GM23338 (cell line): ENCODE measurements around the gene FOXB2. TPM values are rescaled to one million over a fixed set of nuclear protein-coding genes. Genes with fewer than 3 reads are reported as not detected.

ENCODE experiments used
- ATAC-seq: fragments of 200-7000 bp; cut with Tn5 transposase; 3 replicates; pipeline ENCODE4 v1.9.1; 2020
- DNase-seq: peaks from one replicate; pipeline ENCODE4 v3.0.0-alpha.2; 2015; ENCODE audit warnings: low spot score
- H2AFZ ChIP-seq: fragments of 200-600 bp; sonication (generic); 2 replicates; pipeline ENCODE4 v1.8.0; 2016; ENCODE audit warnings: antibody characterized with exemption, mild to moderate bottlenecking, moderate library complexity
- H3F3A ChIP-seq: fragments of 200-600 bp; sonication (generic); replicated peaks from 2 replicates; pipeline ENCODE4 v1.8.0; 2017; ENCODE audit warnings: antibody characterized with exemption, mixed run types, low read depth
- H3K27ac ChIP-seq: fragments of 200-600 bp; sonication (generic); 2 replicates; pipeline ENCODE4 v1.6.1; 2016; ENCODE audit warnings: low read depth
- H3K27me3 ChIP-seq: fragments of 200-600 bp; sonication (generic); 2 replicates; pipeline ENCODE4 v1.8.0; 2016; ENCODE audit warnings: mild to moderate bottlenecking, mixed run types, moderate library complexity; ENCODE audit not compliant: insufficient read depth
- H3K36me3 ChIP-seq: fragments of 200-600 bp; sonication (generic); 2 replicates; pipeline ENCODE4 v1.8.0; 2016; ENCODE audit warnings: mild to moderate bottlenecking; ENCODE audit not compliant: insufficient read depth
- H3K4me1 ChIP-seq: fragments of 200-600 bp; sonication (generic); 2 replicates; pipeline ENCODE4 v1.8.0; 2016; ENCODE audit warnings: mild to moderate bottlenecking, moderate library complexity; ENCODE audit not compliant: insufficient read depth
- H3K4me2 ChIP-seq: fragments of 200-600 bp; sonication (generic); 2 replicates; pipeline ENCODE4 v1.7.1; 2017; ENCODE audit warnings: mixed run types
- H3K4me3 ChIP-seq: fragments of 200-600 bp; sonication (generic); 2 replicates; pipeline ENCODE4 v1.6.1; 2016; ENCODE audit warnings: mixed run types
- H3K79me2 ChIP-seq: fragments of 200-600 bp; sonication (generic); replicated peaks from 2 replicates; pipeline ENCODE4 v1.8.0; 2017; ENCODE audit warnings: mild to moderate bottlenecking; ENCODE audit not compliant: insufficient read depth
- H3K9me2 ChIP-seq: fragments of 200-600 bp; sonication (generic); 2 replicates; pipeline ENCODE4 v1.8.0; 2017; ENCODE audit not compliant: insufficient read depth
- H4K20me1 ChIP-seq: fragments of 200-600 bp; sonication (generic); replicated peaks from 2 replicates; pipeline ENCODE4 v1.8.0; 2017; ENCODE audit warnings: mild to moderate bottlenecking; ENCODE audit not compliant: insufficient read depth
- H3K27ac Mint-ChIP-seq: 2 replicates; pipeline ENCODE4 v1.8.0; 2020; ENCODE audit warnings: inconsistent platforms, mild to moderate bottlenecking, moderate library complexity, mixed read lengths
- H3K27me3 Mint-ChIP-seq: 3 replicates; pipeline ENCODE4 v1.8.0; 2022; ENCODE audit warnings: low read depth, mild to moderate bottlenecking, moderate library complexity, mixed read lengths, inconsistent platforms; ENCODE audit not compliant: insufficient read depth, poor library complexity
- H3K36me3 Mint-ChIP-seq: 3 replicates; pipeline ENCODE4 v1.8.0; 2021; ENCODE audit warnings: low read depth, mild to moderate bottlenecking, inconsistent platforms, moderate library complexity, mixed read lengths
- H3K4me1 Mint-ChIP-seq: 3 replicates; pipeline ENCODE4 v1.8.0; 2020; ENCODE audit warnings: mild to moderate bottlenecking, inconsistent platforms, mixed read lengths
- H3K4me3 Mint-ChIP-seq: 3 replicates; pipeline ENCODE4 v1.8.0; 2021; ENCODE audit warnings: moderate library complexity, mild to moderate bottlenecking, inconsistent platforms, mixed read lengths
- H3K9me3 Mint-ChIP-seq: 3 replicates; pipeline ENCODE4 v1.8.0; 2020; ENCODE audit warnings: moderate library complexity, mild to moderate bottlenecking, inconsistent platforms, mixed read lengths
- CREB1 ChIP-seq: fragments of 250-450 bp; sonication (Bioruptor Pico); IDR thresholded peaks from 2 replicates; pipeline ENCODE4 v1.5.0; 2020; ENCODE audit warnings: low read depth, mild to moderate bottlenecking, moderate library complexity
- EZH2phosphoT487 ChIP-seq: fragments of 200-600 bp; sonication (generic); IDR thresholded peaks from one replicate; pipeline ENCODE4 v1.8.1; 2018; ENCODE audit warnings: antibody characterized with exemption; ENCODE audit not compliant: unreplicated experiment
- POLR2AphosphoS5 ChIP-seq: IDR thresholded peaks from 2 replicates; pipeline ENCODE4 v1.6.1; 2016; ENCODE audit warnings: antibody characterized with exemption, low read depth
- STAT1 ChIP-seq: IDR thresholded peaks from one replicate; pipeline ENCODE4 v1.6.1; 2016; ENCODE audit warnings: antibody characterized with exemption; ENCODE audit not compliant: unreplicated experiment
- polyA plus RNA-seq: library from polyadenylated mRNA; unstranded; fragments of >200 nt; fragmentation: Nextera tagmentation; extraction: Ambion mirVana; gene quantifications from 2 replicates; pipeline ENCODE4 v1.2.1, GENCODE V29; 2016
- total RNA-seq: library from RNA; depleted of rRNA; stranded (reverse); fragments of >200 nt; shearing (Covaris generic); gene quantifications from 2 replicates; pipeline ENCODE4 v1.2.3, GENCODE V29; 2014
- TF ChIP-seq, protein P1 (sequence below): fragments of 250-450 bp; sonication (Bioruptor Pico); IDR thresholded peaks from 2 replicates; pipeline ENCODE4 v1.5.0; 2020; ENCODE audit warnings: mild to moderate bottlenecking, moderate library complexity
- TF ChIP-seq, protein P2 (sequence below): IDR thresholded peaks from 2 replicates; pipeline ENCODE4 v1.6.1; 2016; ENCODE audit warnings: antibody characterized with exemption

FOXB2 gene
- total and polyA plus RNA-seq, 2 experiments from 2014 or later, result not detected

DNA sequence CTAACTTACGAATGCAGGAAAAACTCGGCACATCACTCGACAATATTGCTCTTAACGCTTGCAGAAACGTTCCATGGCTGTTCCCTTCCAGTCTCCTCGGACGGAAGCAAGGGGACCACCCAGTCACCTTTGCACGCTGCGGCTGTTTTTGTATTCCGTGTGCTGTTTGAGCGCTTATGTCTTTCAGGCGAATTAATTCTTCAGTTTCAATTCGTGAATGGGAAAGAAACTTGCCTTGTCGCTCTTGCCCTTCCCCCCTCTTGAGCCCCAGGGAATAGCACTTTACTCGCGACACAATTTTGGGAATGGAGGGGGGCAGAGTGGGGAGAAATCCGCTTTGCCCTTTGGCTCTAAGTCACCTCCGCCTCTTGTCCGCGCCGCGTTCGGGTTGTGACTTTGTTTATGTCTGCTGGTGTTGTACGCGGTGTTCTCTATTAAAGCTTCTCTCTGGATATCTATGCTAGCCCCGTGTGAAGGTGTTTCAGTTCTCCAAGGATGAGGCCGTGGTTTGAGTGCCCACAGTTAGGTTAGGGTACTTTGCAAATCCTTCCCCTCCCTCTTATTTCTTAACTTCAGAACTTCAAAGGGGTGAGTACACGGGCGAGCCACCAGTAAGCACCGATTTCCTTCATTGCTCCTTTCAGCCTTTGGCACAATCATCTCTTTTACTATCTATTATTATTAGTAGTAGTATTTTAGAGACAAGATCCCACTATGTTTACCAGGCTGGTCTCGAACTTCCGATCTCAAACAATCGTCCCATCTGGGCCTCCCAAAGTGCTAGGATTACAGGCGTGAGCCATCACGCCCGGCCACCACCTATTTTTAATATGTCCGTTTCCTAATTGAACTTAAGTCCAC lies 2.7 kb downstream of the FOXB2 start (continued):
- TF ChIP-seq, protein P1, sequence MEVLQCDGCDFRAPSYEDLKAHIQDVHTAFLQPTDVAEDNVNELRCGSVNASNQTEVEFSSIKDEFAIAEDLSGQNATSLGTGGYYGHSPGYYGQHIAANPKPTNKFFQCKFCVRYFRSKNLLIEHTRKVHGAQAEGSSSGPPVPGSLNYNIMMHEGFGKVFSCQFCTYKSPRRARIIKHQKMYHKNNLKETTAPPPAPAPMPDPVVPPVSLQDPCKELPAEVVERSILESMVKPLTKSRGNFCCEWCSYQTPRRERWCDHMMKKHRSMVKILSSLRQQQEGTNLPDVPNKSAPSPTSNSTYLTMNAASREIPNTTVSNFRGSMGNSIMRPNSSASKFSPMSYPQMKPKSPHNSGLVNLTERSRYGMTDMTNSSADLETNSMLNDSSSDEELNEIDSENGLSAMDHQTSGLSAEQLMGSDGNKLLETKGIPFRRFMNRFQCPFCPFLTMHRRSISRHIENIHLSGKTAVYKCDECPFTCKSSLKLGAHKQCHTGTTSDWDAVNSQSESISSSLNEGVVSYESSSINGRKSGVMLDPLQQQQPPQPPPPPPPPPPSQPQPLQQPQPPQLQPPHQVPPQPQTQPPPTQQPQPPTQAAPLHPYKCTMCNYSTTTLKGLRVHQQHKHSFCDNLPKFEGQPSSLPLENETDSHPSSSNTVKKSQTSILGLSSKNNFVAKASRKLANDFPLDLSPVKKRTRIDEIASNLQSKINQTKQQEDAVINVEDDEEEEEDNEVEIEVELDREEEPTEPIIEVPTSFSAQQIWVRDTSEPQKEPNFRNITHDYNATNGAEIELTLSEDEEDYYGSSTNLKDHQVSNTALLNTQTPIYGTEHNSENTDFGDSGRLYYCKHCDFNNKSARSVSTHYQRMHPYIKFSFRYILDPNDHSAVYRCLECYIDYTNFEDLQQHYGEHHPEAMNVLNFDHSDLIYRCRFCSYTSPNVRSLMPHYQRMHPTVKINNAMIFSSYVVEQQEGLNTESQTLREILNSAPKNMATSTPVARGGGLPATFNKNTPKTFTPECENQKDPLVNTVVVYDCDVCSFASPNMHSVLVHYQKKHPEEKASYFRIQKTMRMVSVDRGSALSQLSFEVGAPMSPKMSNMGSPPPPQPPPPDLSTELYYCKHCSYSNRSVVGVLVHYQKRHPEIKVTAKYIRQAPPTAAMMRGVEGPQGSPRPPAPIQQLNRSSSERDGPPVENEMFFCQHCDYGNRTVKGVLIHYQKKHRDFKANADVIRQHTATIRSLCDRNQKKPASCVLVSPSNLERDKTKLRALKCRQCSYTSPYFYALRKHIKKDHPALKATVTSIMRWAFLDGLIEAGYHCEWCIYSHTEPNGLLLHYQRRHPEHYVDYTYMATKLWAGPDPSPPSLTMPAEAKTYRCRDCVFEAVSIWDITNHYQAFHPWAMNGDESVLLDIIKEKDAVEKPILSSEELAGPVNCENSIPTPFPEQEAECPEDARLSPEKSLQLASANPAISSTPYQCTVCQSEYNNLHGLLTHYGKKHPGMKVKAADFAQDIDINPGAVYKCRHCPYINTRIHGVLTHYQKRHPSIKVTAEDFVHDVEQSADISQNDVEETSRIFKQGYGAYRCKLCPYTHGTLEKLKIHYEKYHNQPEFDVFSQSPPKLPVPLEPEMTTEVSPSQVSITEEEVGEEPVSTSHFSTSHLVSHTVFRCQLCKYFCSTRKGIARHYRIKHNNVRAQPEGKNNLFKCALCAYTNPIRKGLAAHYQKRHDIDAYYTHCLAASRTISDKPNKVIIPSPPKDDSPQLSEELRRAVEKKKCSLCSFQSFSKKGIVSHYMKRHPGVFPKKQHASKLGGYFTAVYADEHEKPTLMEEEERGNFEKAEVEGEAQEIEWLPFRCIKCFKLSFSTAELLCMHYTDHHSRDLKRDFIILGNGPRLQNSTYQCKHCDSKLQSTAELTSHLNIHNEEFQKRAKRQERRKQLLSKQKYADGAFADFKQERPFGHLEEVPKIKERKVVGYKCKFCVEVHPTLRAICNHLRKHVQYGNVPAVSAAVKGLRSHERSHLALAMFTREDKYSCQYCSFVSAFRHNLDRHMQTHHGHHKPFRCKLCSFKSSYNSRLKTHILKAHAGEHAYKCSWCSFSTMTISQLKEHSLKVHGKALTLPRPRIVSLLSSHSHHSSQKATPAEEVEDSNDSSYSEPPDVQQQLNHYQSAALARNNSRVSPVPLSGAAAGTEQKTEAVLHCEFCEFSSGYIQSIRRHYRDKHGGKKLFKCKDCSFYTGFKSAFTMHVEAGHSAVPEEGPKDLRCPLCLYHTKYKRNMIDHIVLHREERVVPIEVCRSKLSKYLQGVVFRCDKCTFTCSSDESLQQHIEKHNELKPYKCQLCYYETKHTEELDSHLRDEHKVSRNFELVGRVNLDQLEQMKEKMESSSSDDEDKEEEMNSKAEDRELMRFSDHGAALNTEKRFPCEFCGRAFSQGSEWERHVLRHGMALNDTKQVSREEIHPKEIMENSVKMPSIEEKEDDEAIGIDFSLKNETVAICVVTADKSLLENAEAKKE, result no peak
- TF ChIP-seq POLR2AphosphoS5 (no peak), EZH2phosphoT487 (peak; percentile 75)

DNA sequence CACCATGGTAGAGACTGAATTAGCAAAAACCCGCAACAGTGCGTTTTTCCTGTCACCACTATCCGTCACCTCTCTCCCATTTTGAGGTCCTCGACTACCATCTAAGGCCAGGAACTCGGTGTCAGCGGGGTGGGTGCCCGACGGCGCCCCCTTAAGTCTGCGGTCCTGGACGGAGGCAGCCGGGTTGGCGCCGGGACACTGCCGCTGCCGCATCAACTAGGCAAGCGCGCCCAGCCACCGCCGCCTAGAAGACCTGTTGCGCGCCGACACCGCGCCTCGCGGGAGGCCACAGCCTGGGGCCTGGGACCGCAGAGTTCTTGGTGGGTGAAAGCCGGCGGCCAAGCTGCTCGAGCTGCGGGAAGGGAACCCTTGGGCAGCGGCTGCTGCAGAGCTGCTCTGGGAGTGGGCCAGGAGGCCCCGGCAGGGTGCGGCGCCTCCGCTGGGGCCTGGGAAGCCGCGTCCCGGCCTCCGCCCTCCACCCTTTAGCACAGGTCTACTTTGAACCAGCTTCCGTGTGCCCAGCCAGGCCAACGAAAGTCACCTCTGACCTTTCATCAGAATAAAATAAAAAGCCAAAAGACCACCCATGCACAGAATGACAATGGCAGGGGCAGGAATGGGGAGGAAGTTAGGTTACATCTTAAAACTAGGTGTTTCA lies 3.5 kb downstream of the FOXB2 start:
- peak; percentile 38 for ATAC-seq
- peak overlapping the region; percentile 49 for H3K4me3 ChIP-seq
- DNase-seq, result peak; percentile 85
- H3K4me1 ChIP-seq, result peaks cover 59% of the 10 kb centered on the region
- no peaks in the 10 kb centered on the region for H4K20me1 ChIP-seq
- Mint-ChIP-seq H3K27ac (no peak overlapping the region), H3K36me3 (peaks cover 5% of the 10 kb centered on the region), H3K27me3 (peaks cover 77% of the 10 kb centered on the region), H3K4me1 (peaks cover 47% of the 10 kb centered on the region), H3K4me3 (peak overlapping the region; percentile 64), H3K9me3 (peaks cover 5% of the 10 kb centered on the region)
- no peak overlapping the region for H3K27ac ChIP-seq
- H3K4me2 ChIP-seq, result peak overlapping the region; percentile 76
- H3K9me2 ChIP-seq, result no peaks in the 10 kb centered on the region
- peaks cover 33% of the 10 kb centered on the region for H3F3A ChIP-seq
- no peaks in the 10 kb centered on the region for H3K79me2 ChIP-seq
- peaks cover 83% of the 10 kb centered on the region for H3K27me3 ChIP-seq
- no peaks in the 10 kb centered on the region for H3K36me3 ChIP-seq
- H2AFZ ChIP-seq, result 0 out of 2 replicates have a peak overlapping the region, but pooled peaks have one; percentile 39
- TF ChIP-seq STAT1, result no peak
- TF ChIP-seq CREB1 (CRISPR knock-in tag), result no peak
- TF ChIP-seq POLR2AphosphoS5, result no peak
- TF ChIP-seq, protein P2, sequence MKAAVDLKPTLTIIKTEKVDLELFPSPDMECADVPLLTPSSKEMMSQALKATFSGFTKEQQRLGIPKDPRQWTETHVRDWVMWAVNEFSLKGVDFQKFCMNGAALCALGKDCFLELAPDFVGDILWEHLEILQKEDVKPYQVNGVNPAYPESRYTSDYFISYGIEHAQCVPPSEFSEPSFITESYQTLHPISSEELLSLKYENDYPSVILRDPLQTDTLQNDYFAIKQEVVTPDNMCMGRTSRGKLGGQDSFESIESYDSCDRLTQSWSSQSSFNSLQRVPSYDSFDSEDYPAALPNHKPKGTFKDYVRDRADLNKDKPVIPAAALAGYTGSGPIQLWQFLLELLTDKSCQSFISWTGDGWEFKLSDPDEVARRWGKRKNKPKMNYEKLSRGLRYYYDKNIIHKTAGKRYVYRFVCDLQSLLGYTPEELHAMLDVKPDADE, result peak; percentile 36; the same call in 1 of the 2 replicates
- TF ChIP-seq, protein P1, result no peak
